Heart left ventricle (tissue), 16 donors: ENCODE results near the gene TTBK2. TPM values are rescaled to one million over a fixed set of nuclear protein-coding genes. Genes with fewer than 3 reads are reported as not detected.
A peak's percentile ranks its signal among the peaks of the same experiment; 100 is the strongest.

Source experiments
- ATAC-seq, 4 donors: fragments of 200-7000 bp; cut with Tn5 transposase; one replicate each; pipeline ENCODE4 v1.9.1; 2020 to 2022; ENCODE audit warnings: moderate library complexity in 4 of 4, mild to moderate bottlenecking in 3 of 4, moderate number of reproducible peaks in 1 of 4
- DNase-seq, 5 donors: peaks; one replicate each; pipeline ENCODE4 v3.0.0-alpha.2; 2020
- H3K27ac ChIP-seq, 12 donors: fragments of 200-600 bp; sonication (generic) in 4 of 12; one replicate each; pipeline versions ENCODE4 v1.5.0 to v1.8.0; 2016 to 2022; ENCODE audit warnings: mild to moderate bottlenecking in 2 of 12
- H3K27me3 ChIP-seq, 9 donors: fragments of 200-600 bp; sonication (generic) in 2 of 9; one replicate each; pipeline versions ENCODE4 v1.5.1 to v1.8.0; 2016 to 2022; ENCODE audit warnings: mild to moderate bottlenecking in 3 of 9
- H3K36me3 ChIP-seq, 9 donors: fragments of 200-600 bp; sonication (generic) in 2 of 9; one replicate each; pipeline versions ENCODE4 v1.5.0 to v1.8.0; 2018 to 2022; ENCODE audit warnings: mild to moderate bottlenecking in 2 of 9
- H3K4me1 ChIP-seq, 12 donors: fragments of 200-600 bp; sonication (generic) in 4 of 12; one replicate each; pipeline versions ENCODE4 v1.5.0 to v1.8.0; 2016 to 2022; ENCODE audit warnings: mild to moderate bottlenecking in 3 of 12
- H3K4me3 ChIP-seq, 12 donors: fragments of 200-600 bp; sonication (generic) in 4 of 12; one replicate each; pipeline versions ENCODE4 v1.5.0 to v1.8.0; 2017 to 2022; ENCODE audit warnings: mild to moderate bottlenecking in 9 of 12, moderate library complexity in 4 of 12
- H3K9me3 ChIP-seq, 12 donors: fragments of 200-600 bp; sonication (generic) in 4 of 12; one replicate each; pipeline versions ENCODE4 v1.5.0 to v1.8.0; 2016 to 2022; ENCODE audit warnings: mild to moderate bottlenecking in 1 of 12
- CTCF ChIP-seq, 12 donors: fragments of 200-600 bp; sonication (generic) in 4 of 12; IDR thresholded peaks; one replicate each; pipeline versions ENCODE4 v1.5.0 to v1.8.0; 2018 to 2022; ENCODE audit warnings: antibody characterized with exemption in 12 of 12, mild to moderate bottlenecking in 5 of 12
- POLR2A ChIP-seq, 2 donors: fragments of 450-650 bp; IDR thresholded peaks; one replicate each; pipeline ENCODE4 v1.6.1; 2017; ENCODE audit warnings: antibody characterized with exemption in 2 of 2, mild to moderate bottlenecking in 2 of 2, moderate library complexity in 2 of 2
- WGBS, 4 donors: extraction: QIAGEN DNeasy Blood & Tissue Kit in 2 of 4; methylation state at CpG; one replicate each; pipeline versions ENCODE4 v1.1.5 to v1.1.7; 2013 to 2018; 5-methylcytosine and 5-hydroxymethylcytosine counted together
- intact Hi-C, 10 donors: fragments of 100-400 bp; cut with DNase I; formaldehyde crosslinking; loops; one replicate each; pipeline versions ENCODE4 v1.11.1 to v1.14.2; 2022
- polyA plus RNA-seq, 2 donors: library from polyadenylated mRNA; stranded (reverse); fragments of 200-250 nt; gene quantifications; one replicate each; pipeline ENCODE4 v1.2.3, GENCODE V29; 2013
- total RNA-seq, 9 donors: library from RNA; depleted of rRNA in 2 of 9; stranded (reverse); fragments of >200 nt in 2 of 9; fragmentation: NEBNext Ultra II Directional in 3 of 9; extraction: Animal tissue kit (Norgen Biotek cat#: 25700) in 3 of 9; gene quantifications; one replicate each; pipeline versions ENCODE4 v1.1.0 to v1.2.4, GENCODE V29; 2016 to 2023
- donor health status: ischemic (EF 13 %, LVEDD 7.1; RV severe dilation, severe dysfunction).
- donor health status: healthy with polysubstance abuse.
- donor health status: DM: no; HTN: yes; CAD: no.
- donor health status: DM: no; HTN: no; CAD: no.
- donor health status: ischemic (EF 25% LVEDD 6.9; RV normal size, moderate dysfunction).
- donor health status: ischemic (EF 25% LVEDD 5.7; RV mildly dilated, moderate dysfunction).
- donor health status: healthy.
- donor health status: DM: yes; HTN: yes; CAD: no.
- donor health status: ischemic (EF 35%, LVEDD 5.7; RV mildly dilated, moderate dysfunction).
- donor health status: nonischemic (EF 11% LVEDD 7.7; RV severe dilation, severe dysfunction).
- donor health status: DM: yes; HTN: yes; CAD: no.
- donor health status: PGD.
- donor health status: ischemic (EF 29% LVEDD 5.4; RV normal size, mild dysfunction).
- donor health status: nonischemic (EF 23%, LVEDD 6.1; RV moderate dilation, normal function).

Gene TTBK2
- total and polyA plus RNA-seq, 11 donors = 4.9 to 27.9 (median 19.1) TPM

DNA sequence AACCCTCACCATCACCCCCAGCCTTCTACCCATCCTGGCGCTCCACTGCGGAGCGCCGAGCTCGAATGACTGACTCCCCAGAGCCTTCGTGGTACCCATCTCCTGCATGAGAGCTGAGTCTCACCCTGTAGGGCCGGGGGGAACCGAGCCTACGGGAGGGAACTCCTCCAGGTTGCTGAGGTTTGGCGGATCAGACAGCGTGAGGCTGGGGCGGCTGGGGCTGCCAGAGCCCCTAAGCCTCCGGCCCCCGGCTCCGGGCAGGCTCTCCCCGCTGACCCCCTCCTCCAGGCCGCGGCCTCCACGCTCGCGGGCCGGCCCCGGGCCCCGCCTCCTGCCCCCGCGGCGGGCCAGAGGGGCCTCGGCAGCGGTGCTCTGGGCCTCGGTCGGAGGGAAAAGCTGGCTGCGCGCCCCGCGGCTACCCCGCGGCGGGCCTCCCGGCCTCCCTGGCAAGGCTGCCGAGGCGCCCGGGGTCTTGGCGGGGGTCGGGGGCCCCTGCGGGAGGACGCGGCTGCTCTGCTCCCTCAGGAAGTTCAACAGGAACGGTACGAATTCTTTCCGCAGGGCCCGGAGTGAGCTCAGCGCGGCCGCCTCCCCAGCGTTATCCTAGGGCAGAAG, 184.3 kb downstream of the TTBK2 start:
- no peak for TF ChIP-seq POLR2A (IDR thresholded peaks at IDR 0.05)
- TF ChIP-seq CTCF (IDR thresholded peaks at IDR 0.05) = no peak
- H3K9me3 ChIP-seq = no peaks in the 10 kb centered on the region
- WGBS, 4 donors = 1 to 5% (median 2%) methylated on average over 10 to 55 of the region's 55 CpGs
- no peak for DNase-seq
- peaks cover 0 to 44% (median 39%) of the 10 kb centered on the region in 9 donors for H3K36me3 ChIP-seq
- peak in 2 of 4 donors; percentile 45 to 62 for ATAC-seq
- H3K4me3 ChIP-seq = peak overlapping the region; percentile 68 to 98 (median 94)
- H3K27ac ChIP-seq = peak overlapping the region; percentile 78 to 98 (median 88)
- H3K4me1 ChIP-seq = peaks cover 7 to 22% (median 15%) of the 10 kb centered on the region in 12 donors
- H3K27me3 ChIP-seq = no peaks in the 10 kb centered on the region
- intact Hi-C loops = loop anchor here in 8 of 10 donors (2.0 to 10.0 kb wide), 2 partner anchors 185 to 189 kb away; partner anchors contain the start of gene TTBK2 (in 8 of the 8)

GRCh38 chr15:42735382-42736165, 185.0 kb downstream of the TTBK2 start:
- TF ChIP-seq CTCF (IDR thresholded peaks at IDR 0.05) (no peak), POLR2A (IDR thresholded peaks at IDR 0.05) (no peak)
- no peak for DNase-seq
- 79 to 85% (median 83%) methylated on average over 19 of the region's 19 CpGs for WGBS, 4 donors
- peaks cover 7 to 22% (median 15%) of the 10 kb centered on the region in 12 donors for H3K4me1 ChIP-seq
- peak overlapping the region in 5 of 12 donors; percentile 20 to 98 (median 90) for H3K27ac ChIP-seq
- H3K27me3 ChIP-seq = no peaks in the 10 kb centered on the region
- peak overlapping the region; percentile 68 to 98 (median 94) for H3K4me3 ChIP-seq
- no peaks in the 10 kb centered on the region for H3K9me3 ChIP-seq
- no peak for ATAC-seq
- intact Hi-C loops = loop anchor here in 8 of 10 donors (2.0 to 10.0 kb wide), 2 partner anchors 185 to 189 kb away; partner anchors contain the start of gene TTBK2 (in 8 of the 8)
- H3K36me3 ChIP-seq = peaks cover 0 to 51% (median 46%) of the 10 kb centered on the region in 9 donors

DNA sequence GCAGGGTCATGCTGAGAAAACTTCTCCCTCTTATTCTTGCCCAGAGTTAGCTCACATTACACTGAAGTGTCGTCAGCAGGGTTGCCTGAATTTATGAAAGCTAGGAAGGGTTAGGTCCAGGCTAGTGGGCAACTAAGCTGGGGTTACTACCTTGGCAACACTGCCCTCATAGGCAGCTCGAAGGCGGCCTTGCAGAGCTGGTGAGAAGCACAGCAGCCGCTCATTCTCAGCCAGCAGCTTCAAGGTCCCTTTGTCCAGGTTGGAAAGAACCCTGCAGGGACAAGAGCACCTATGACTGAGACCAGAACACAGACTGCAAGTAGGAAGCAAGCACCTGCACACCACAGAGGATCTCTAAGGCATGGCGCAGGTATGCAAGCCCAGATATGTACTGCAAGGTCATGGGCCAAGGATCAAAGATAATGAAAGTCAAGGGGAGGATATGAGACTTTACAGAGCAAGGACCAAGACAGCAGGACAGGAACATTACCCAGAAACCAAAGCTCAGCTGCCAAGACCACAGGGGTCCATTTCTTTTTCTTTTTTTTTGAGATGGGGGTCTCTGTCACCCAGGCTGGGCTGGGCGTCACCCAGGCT, 186.4 kb downstream of the TTBK2 start:
- no peak for DNase-seq
- peaks cover 7 to 22% (median 15%) of the 10 kb centered on the region in 12 donors for H3K4me1 ChIP-seq
- peaks cover 0 to 65% (median 60%) of the 10 kb centered on the region in 9 donors for H3K36me3 ChIP-seq
- no peak overlapping the region for H3K4me3 ChIP-seq
- H3K27me3 ChIP-seq = no peaks in the 10 kb centered on the region
- no peak overlapping the region for H3K27ac ChIP-seq
- no peak for TF ChIP-seq CTCF (IDR thresholded peaks at IDR 0.05)
- TF ChIP-seq POLR2A (IDR thresholded peaks at IDR 0.05) = no peak
- no peak for ATAC-seq
- WGBS, 4 donors = 92 to 95% (median 94%) methylated on average over 6 of the region's 6 CpGs
- intact Hi-C loops = loop anchor here in 6 of 10 donors (10.0 kb wide), 1 partner anchor 191 kb away; the partner anchor contains the start of gene TTBK2 (in 6 of the 6)
- H3K9me3 ChIP-seq = no peaks in the 10 kb centered on the region
